Left cardiac atrium (tissue), 4 donors: ENCODE results near the gene VAV2. TPM values are rescaled to one million over a fixed set of nuclear protein-coding genes. Genes with fewer than 3 reads are reported as not detected.

ENCODE experiments used
- ATAC-seq, 2 donors: fragments of 200-7000 bp; cut with Tn5 transposase; one replicate each; pipeline ENCODE4 v1.9.1; 2020; ENCODE audit warnings: mild to moderate bottlenecking in 2 of 2, moderate library complexity in 2 of 2
- DNase-seq: peaks from one replicate; pipeline ENCODE4 v3.0.0-alpha.2; 2020
- intact Hi-C, 2 donors: fragments of 100-400 bp; cut with DNase I; formaldehyde crosslinking; loops; one replicate each; pipeline versions ENCODE4 v1.14.1 to v1.15.1; 2022 to 2023
- total RNA-seq, 2 donors: library from RNA; stranded (reverse); fragmentation: NEBNext Ultra II Directional; extraction: Animal tissue kit (Norgen Biotek cat#: 25700); gene quantifications; one replicate each; pipeline ENCODE4 v1.2.1, GENCODE V29; 2021
- donor health status: DM: no; HTN: yes; CAD: no.
- donor health status: DM: no; HTN: yes; CAD: no; lungs with severe emphysema.
- donor health status: DM: yes; HTN: yes; CAD: no.
- donor health status: Dilated cardiomyopathy.

Gene VAV2
- total RNA-seq, 2 donors from 2014 or later, result 8.3 to 9.6 TPM

DNA sequence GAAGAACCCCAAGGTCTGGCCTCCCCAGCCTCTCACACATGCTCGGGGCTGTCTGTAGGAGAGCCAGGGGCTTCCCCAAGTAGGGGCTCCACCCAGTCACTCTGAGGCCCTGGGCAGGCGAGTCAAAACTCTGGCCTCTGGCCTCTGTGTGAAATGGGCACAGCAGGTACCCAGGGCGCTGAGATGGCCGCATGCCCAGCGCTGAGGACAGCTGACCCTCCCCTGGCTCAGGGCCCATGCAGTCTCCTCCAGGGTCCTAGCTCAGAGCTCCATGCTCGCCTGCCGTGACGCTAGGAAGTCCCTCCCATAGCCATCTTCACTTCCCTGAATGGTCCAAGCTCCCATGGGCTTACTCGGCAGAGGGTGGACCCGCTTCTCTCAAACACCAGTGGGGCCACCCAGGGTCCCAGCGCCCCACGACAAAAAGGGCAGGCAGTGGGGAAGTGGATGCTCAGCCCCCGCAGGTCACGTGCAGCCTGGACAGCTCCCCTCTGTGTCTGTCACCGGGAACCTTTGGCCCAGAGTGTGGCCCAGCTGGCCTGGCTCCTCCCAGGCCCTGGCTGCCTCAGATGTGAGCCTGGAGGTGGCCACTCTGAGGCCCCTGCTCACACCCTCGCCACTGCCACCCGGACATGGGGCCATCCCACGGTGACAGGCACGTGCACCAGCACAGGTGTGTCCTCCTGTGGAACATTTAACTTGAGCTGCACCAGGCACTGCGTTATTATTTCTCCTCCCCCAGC lies 12.2 kb upstream of the VAV2 start:
- intact Hi-C loops, result no loop called here
- ATAC-seq (no peak), DNase-seq (no peak)

DNA sequence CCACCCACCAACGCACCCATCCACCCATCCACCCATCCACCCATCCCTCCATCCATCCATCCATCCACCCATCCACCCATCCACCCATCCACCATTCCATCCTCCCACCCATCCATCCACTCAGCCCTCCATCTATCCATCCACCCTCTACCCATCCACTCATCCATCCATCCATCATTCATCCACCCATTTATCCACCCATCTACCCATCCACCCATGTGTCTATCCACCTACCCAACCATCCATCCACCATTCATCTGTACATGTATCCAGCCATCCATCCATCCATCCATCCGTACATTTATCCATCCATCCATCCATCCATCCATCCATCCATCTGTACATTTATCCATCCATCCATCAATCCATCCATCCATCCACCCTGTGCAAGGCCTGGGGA lies 11.1 kb upstream of the VAV2 start:
- intact Hi-C loops, result no loop called here
- DNase-seq, result no peak
- ATAC-seq, result no peak

DNA sequence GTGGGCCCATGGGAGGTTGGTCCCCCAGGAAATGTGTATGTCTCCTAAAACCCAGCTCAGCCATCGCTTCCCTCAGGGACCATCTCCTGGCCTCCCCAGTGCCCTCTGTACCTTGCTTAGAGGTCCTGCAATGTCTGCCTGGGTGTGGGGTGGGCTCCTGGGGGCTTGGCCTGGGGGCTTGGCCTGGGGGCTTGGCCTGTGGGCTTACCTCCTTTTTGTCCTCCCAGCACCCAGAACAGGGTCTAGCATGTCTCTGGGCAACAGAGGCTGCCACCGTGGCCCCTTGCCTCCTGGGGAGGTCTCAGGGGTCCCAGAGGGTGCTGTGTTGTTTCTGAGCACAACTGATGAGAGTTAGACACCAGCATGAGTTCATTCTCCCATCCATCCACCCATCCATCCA lies 10.7 kb upstream of the VAV2 start:
- no peak for DNase-seq
- intact Hi-C loops, result no loop called here
- ATAC-seq, result no peak

DNA sequence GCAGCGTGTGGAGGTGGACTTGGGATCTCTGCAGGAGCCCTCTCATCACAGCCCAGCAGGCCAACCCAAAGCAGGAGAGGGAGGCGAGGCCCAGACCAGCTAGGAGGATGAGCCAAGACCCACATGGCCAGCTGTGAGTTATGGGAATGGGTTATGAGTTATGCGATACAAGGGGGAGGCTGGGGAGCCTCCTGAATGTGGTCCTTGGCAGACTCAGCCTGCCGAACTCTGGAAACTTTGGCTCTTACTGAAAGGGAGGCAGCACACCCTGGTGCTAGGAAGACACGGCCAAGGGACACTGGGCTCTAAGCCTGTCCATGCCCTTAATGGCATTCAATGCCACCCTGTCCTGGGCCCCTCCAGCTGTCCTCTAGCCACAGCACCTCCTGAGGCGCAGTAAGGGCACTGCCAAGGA lies 7.7 kb upstream of the VAV2 start:
- ATAC-seq (no peak), DNase-seq (no peak)
- intact Hi-C loops, result no loop called here

- ATAC-seq, result no peak
- DNase-seq, result no peak
- intact Hi-C loops, result no loop called here
These were observed 6.9 kb upstream of the VAV2 start for GRCh38 chr9:133998915-133999595.

- ATAC-seq (no peak), DNase-seq (no peak)
- intact Hi-C loops, result no loop called here
These were observed 5.5 kb upstream of the VAV2 start for GRCh38 chr9:133997584-133997983.

GRCh38 chr9:133996531-133997520 lies 4.7 kb upstream of the VAV2 start:
- ATAC-seq, result no peak

GRCh38 chr9:133995012-133995896 lies 3.1 kb upstream of the VAV2 start:
- DNase-seq (no peak), ATAC-seq (no peak)
- intact Hi-C loops, result no loop called here

More at GRCh38 chr9:133996531-133997520, 4.7 kb upstream of the VAV2 start:
- DNase-seq, result no peak
- intact Hi-C loops, result no loop called here

DNA sequence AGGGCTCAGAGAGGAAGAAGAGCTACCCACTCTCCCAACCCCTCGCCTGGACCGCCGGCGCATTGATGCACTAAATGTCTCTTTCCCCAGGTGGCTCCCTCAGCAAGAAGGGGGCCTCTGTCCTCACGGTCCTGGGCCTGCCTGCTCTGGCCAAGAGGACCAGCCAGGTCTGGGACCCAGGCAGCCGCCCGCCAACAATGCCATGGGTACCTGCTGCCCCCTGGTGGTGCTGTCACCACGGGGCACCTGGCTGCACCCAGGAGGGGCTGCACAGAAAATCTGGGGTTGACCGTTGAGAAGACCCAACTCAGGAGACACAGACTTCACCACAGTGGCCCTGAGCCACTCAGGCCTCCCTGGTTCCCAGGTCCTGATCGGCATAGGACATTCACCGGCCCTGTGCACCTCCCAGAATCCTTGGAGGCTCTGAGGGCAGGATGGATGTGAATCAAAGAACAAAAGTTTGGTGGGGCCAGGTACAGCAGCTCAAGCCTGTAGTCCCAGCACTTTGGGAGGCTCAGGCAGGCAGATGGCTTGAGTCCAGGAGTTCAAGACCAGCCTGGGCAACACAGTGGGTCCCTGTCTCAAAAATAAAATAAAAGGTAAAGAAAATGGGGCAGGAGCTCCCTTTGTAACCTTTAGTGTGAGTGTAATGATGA lies 2.4 kb upstream of the VAV2 start:
- ATAC-seq, result peak; percentile 55 to 69
- peak; percentile 84 for DNase-seq
- intact Hi-C loops, result loop anchor here (1.0 to 5.0 kb wide), 2 partner anchors 201 to 202 kb away; no protein-coding TSS in a partner anchor

- DNase-seq (no peak), ATAC-seq (no peak)
- intact Hi-C loops, result loop anchor here (1.0 to 5.0 kb wide), 2 partner anchors 200 to 201 kb away; no protein-coding TSS in a partner anchor
These were observed 1.6 kb upstream of the VAV2 start for GRCh38 chr9:133993635-133994253.

GRCh38 chr9:133992780-133993634 lies 883 bp upstream of the VAV2 start:
- intact Hi-C loops, result loop anchor here in 1 of 2 donors (5.0 kb wide), 1 partner anchor 201 kb away; no protein-coding TSS in a partner anchor
- DNase-seq (peak; percentile 88), ATAC-seq (peak; percentile 84 to 91)

GRCh38 chr9:133991214-133991921 lies 756 bp downstream of the VAV2 start:
- DNase-seq (peak; percentile 58), ATAC-seq (no peak)
- intact Hi-C loops, result loop anchor here in 1 of 2 donors (5.0 kb wide), 1 partner anchor 199 kb away; no protein-coding TSS in a partner anchor

DNA sequence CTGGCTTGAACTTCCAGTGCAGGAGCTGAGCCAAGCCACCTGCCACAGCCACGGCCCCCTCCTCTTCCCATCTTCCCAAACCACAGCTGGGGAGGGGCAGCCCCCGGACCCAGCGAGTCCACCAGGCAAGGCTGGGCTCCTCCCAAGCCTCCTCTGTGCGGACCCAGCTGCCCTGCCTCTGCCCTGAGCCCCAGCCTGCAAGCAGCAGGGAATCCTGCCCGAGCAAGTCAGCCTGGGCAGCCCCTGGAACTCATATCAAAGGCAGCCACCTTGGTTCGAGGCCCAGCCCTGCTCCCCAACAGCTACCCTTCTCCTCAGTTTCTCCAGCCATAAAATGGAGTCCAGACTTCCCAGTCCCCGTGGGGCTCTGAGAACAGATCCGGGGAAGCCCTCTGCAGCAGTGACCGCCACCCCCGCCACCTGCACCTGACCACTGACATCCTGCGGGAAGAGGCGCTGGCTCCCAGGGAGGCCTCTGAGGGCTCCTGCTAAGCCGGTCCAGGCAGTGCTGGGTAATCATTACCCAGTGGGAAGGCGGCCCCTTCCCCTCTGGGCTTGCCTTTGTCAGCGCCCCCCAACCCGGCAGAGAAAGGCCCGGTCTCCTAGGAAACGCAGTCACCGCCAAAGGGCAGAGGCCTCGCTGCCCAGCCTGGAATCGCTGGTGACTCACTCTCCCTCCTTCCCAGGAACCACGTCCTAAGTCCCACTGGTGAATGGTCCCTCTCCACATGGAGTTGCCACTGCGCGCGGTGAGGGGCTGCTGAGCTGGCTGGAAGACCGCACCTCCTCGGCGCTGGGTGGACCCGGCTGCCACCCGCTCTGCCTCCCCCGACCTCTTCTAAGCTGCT lies 1.5 kb downstream of the VAV2 start:
- DNase-seq (peak; percentile 67), ATAC-seq (peak; percentile 5)
- intact Hi-C loops, result loop anchor here in 1 of 2 donors (5.0 kb wide), 1 partner anchor 198 kb away; no protein-coding TSS in a partner anchor

DNA sequence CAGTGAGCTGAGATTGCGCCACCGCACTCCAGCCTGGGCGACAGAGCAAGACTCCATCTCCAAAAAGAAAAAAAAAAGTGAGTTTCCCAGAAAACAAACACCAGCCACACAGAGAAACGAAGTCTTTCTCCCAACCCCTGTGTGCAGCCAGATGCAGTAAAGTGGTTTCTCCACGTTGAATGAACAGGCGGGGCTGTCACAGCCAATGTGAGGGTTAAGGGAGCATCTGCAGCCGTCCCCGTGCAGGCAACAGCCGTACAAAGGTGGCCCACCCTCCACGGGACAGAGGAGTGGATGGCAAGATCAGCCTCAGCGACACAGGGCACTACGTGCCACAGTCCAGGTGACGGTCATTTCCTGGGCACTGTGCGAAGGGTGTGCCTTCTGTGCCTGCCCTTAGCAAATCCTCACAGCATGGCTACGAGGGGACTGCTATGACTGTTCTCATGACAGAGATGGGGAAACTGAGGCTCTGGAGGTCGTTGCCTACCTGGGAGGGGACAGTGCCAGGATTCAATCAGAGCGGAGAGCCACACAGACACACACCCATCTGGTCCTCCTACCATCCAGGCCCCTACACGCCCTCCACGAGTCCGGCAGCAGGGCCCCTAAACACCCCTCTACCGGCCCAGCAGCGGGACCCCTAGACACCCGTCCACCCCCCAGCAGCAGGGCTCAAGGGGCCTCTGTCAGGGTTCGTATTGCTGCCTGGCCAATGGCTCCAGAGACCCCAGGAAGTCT lies 2.3 kb downstream of the VAV2 start:
- ATAC-seq, result no peak
- intact Hi-C loops, result loop anchor here in 1 of 2 donors (5.0 kb wide), 1 partner anchor 197 kb away; no protein-coding TSS in a partner anchor
- DNase-seq, result no peak
